HFFc6 (cell line): ENCODE measurements around the gene ASB18. TPM values are rescaled to one million over a fixed set of nuclear protein-coding genes. Genes with fewer than 3 reads are reported as not detected.

Source experiments
- DNase-seq: peaks from one replicate; pipeline ENCODE4 v3.0.0-alpha.2; 2018
- H3K27ac Mint-ChIP-seq: 2 replicates; pipeline ENCODE4 v1.8.0; 2020; ENCODE audit warnings: mild to moderate bottlenecking, mixed read lengths
- H3K27me3 Mint-ChIP-seq: 2 replicates; pipeline ENCODE4 v1.8.0; 2021; ENCODE audit warnings: mild to moderate bottlenecking, moderate library complexity, mixed read lengths; ENCODE audit not compliant: insufficient read depth
- H3K36me3 Mint-ChIP-seq: 2 replicates; pipeline ENCODE4 v1.8.0; 2021; ENCODE audit warnings: low read depth, mixed read lengths
- H3K4me1 Mint-ChIP-seq: 2 replicates; pipeline ENCODE4 v1.8.0; 2020; ENCODE audit warnings: low read depth, mixed read lengths
- H3K4me3 Mint-ChIP-seq: 2 replicates; pipeline ENCODE4 v1.8.0; 2020; ENCODE audit warnings: mild to moderate bottlenecking, moderate library complexity, mixed read lengths
- H3K9me3 Mint-ChIP-seq: 2 replicates; pipeline ENCODE4 v1.8.0; 2020; ENCODE audit warnings: mild to moderate bottlenecking, mixed read lengths
- long read RNA-seq: library from polyadenylated mRNA; unstranded; transcript quantifications from one replicate; pipeline ENCODE4 v2.0.0, GENCODE V29; 2019
- total RNA-seq, 6 experiments: library from RNA; stranded (reverse); fragmentation: NEBNext Ultra II Directional; extraction: Animal tissue kit (Norgen Biotek cat#: 25700); gene quantifications; 2 replicates in 1 of 6; 3 replicates in 5 of 6; pipeline ENCODE4 v1.2.3, GENCODE V29; 2021
- TF ChIP-seq, protein P1 (sequence below): fragments of 200-600 bp; sonication (generic); IDR thresholded peaks from 2 replicates; pipeline ENCODE4 v1.5.0; 2021; ENCODE audit warnings: antibody characterized with exemption, mild to moderate bottlenecking

ASB18 gene
- not detected for total RNA-seq
- long read RNA-seq: 0 reads

GRCh38 chr2:236264256-236264655 is at the start of gene ASB18:
Gene ASB18 (minus strand): TSS chr2:236264406. CDS start chr2:236264345, 61 bp downstream.
- Mint-ChIP-seq H3K4me3 (no peak within 1 kb of the TSS), H3K27ac (no peak within 1 kb of the TSS), H3K4me1 (no peaks in the 10 kb centered on the region), H3K36me3 (peaks cover 14% of the 10 kb centered on the region), H3K9me3 (peaks cover 61% of the 10 kb centered on the region), H3K27me3 (peaks cover 4% of the 10 kb centered on the region)
- no peak for DNase-seq
- TF ChIP-seq, protein P1, sequence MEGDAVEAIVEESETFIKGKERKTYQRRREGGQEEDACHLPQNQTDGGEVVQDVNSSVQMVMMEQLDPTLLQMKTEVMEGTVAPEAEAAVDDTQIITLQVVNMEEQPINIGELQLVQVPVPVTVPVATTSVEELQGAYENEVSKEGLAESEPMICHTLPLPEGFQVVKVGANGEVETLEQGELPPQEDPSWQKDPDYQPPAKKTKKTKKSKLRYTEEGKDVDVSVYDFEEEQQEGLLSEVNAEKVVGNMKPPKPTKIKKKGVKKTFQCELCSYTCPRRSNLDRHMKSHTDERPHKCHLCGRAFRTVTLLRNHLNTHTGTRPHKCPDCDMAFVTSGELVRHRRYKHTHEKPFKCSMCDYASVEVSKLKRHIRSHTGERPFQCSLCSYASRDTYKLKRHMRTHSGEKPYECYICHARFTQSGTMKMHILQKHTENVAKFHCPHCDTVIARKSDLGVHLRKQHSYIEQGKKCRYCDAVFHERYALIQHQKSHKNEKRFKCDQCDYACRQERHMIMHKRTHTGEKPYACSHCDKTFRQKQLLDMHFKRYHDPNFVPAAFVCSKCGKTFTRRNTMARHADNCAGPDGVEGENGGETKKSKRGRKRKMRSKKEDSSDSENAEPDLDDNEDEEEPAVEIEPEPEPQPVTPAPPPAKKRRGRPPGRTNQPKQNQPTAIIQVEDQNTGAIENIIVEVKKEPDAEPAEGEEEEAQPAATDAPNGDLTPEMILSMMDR: no peak

- DNase-seq: no peak
- H3K9me3 Mint-ChIP-seq: peaks cover 20% of the 10 kb centered on the region
- H3K27ac Mint-ChIP-seq: no peak overlapping the region
- H3K4me3 Mint-ChIP-seq: no peak overlapping the region
- H3K36me3 Mint-ChIP-seq: no peaks in the 10 kb centered on the region; the same call in 1 of the 2 replicates
- TF ChIP-seq, protein P1: no peak
- no peaks in the 10 kb centered on the region for H3K4me1 Mint-ChIP-seq
- H3K27me3 Mint-ChIP-seq: peaks cover 3% of the 10 kb centered on the region; the same call in 1 of the 2 replicates
Measured at GRCh38 chr2:236311286-236311685, 47.1 kb upstream of the ASB18 start.

DNA sequence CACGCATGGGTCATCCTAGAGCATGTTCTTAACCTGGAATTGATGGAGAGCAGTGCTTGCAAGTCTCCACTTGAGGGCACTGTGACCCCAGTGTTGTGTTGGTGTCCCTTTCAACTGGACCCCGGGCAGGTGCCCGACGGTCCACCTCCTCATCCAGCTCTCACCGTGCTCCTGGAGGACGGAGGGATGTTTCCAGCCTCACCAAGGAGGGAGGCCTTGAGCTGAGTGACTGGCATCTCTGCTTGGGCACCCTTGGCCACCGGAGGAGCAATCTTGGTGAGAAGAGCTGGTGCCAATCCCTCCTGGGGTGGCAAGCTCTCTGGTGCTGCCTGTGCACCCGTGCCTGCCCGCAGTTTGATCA is 45.4 kb upstream of the ASB18 start:
- TF ChIP-seq, protein P1: peak; percentile 27; the same call in 1 of the 2 replicates
- Mint-ChIP-seq H3K4me1 (no peaks in the 10 kb centered on the region), H3K9me3 (peaks cover 30% of the 10 kb centered on the region), H3K27me3 (peaks cover 3% of the 10 kb centered on the region; the same call in 1 of the 2 replicates), H3K36me3 (no peaks in the 10 kb centered on the region; the same call in 1 of the 2 replicates), H3K4me3 (no peak overlapping the region), H3K27ac (no peak overlapping the region)
- no peak for DNase-seq

DNA sequence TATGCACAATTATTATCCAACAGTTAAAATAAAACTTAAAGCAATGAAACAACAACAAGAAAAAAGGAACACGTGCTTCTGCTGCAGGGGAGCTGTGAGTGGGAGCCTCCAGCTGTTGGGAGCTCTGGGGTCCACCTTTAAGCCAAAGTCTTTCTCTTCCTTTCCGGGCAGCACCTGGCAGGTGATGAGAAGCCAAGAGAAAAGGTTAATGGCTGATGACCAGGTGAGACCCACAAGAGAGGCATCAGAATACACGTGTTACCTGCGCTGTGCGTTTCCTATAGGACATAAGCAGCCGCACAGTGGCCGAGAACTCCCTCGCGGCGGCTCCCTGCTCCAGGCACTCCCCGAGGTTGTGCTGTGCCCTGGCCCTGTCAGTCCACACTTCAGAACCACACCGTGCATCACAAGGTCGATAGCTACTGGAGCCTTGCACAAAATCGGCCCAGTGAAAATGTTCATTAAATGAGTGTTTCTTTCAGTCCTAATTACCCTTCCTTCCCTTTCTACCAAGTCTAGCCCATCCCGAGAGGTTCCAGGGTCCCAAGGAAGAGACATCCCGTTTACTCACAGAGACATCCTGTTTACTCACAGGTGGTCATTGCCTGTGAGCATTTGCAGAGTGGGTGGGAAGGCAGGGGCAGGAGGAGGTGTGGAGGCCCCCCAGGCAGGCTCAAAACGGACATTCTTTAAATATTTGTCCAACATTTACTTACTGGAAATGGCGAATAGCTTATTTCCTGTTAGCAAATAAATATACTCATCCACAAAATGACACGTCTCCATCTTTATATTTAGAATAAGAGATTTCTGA is 44.9 kb upstream of the ASB18 start:
- DNase-seq: no peak
- peaks cover 30% of the 10 kb centered on the region for H3K9me3 Mint-ChIP-seq
- no peaks in the 10 kb centered on the region; the same call in 1 of the 2 replicates for H3K36me3 Mint-ChIP-seq
- H3K27me3 Mint-ChIP-seq: peaks cover 3% of the 10 kb centered on the region; the same call in 1 of the 2 replicates
- no peak overlapping the region for H3K4me3 Mint-ChIP-seq
- no peak overlapping the region for H3K27ac Mint-ChIP-seq
- no peaks in the 10 kb centered on the region for H3K4me1 Mint-ChIP-seq
- TF ChIP-seq, protein P1: no peak

- Mint-ChIP-seq H3K4me1 (no peaks in the 10 kb centered on the region), H3K4me3 (no peak overlapping the region), H3K27ac (no peak overlapping the region), H3K36me3 (no peaks in the 10 kb centered on the region; the same call in 1 of the 2 replicates), H3K27me3 (peaks cover 3% of the 10 kb centered on the region; the same call in 1 of the 2 replicates), H3K9me3 (peaks cover 30% of the 10 kb centered on the region)
- TF ChIP-seq, protein P1: no peak
- DNase-seq: no peak
Measured at GRCh38 chr2:236307641-236308040, 43.4 kb upstream of the ASB18 start.
